BE2C (cell line): ENCODE measurements around the gene MACROD1.
"Not testable (repeated sequence)": the region's sequence is repeated elsewhere in the genome, so short reads cannot be mapped to it uniquely, and the experiment has no call there.

Experiments
- DNase-seq: peaks from one replicate; pipeline ENCODE4 v3.0.0-alpha.2; 2020
- H3K27me3 ChIP-seq: fragments of 250-450 bp; sonication (Bioruptor Pico); 2 replicates; pipeline ENCODE4 v1.5.1; 2020; ENCODE audit warnings: mild to moderate bottlenecking
- H3K36me3 ChIP-seq: fragments of 250-450 bp; sonication (Bioruptor Pico); 2 replicates; pipeline ENCODE4 v1.5.1; 2020; ENCODE audit warnings: mild to moderate bottlenecking
- H3K4me1 ChIP-seq: fragments of 250-450 bp; sonication (Bioruptor Pico); 2 replicates; pipeline ENCODE4 v1.5.1; 2020
- H3K4me3 ChIP-seq: 2 replicates; pipeline ENCODE4 v1.5.1; 2011; ENCODE audit warnings: low read depth, low read length
- H3K9me3 ChIP-seq: fragments of 250-450 bp; sonication (Bioruptor Pico); 2 replicates; pipeline ENCODE4 v1.5.1; 2020
- CTCF ChIP-seq: IDR thresholded peaks from 2 replicates; pipeline ENCODE4 v1.5.1; 2012; ENCODE audit warnings: mild to moderate bottlenecking, low read depth, low read length

MACROD1 gene

DNA sequence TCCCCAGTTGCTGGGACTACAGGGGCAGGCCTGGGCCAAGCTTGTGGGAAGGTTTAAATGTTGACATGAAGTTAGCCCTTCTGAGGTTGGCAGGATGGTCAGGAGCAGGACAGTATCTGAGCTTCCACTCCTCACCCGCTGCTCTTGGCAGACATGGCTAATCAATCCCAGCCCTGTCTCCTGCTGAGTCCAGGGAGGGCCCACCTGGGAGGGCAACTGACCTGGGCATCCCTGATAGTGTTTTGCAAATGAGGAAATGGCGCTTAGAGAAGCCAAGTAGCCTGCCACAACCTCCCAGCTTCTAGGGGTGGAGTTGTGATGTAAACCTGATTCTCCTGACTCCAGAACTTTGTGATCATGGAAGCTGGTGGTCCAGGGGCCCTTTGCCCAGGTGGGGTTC, 113.5 kb downstream of the MACROD1 start:
- no peak for DNase-seq
- H3K27me3 ChIP-seq, result no peaks in the 10 kb centered on the region
- TF ChIP-seq CTCF, result no peak
- H3K36me3 ChIP-seq, result no peaks in the 10 kb centered on the region
- H3K4me1 ChIP-seq, result peaks cover 23% of the 10 kb centered on the region
- H3K4me3 ChIP-seq, result no peak overlapping the region
- H3K9me3 ChIP-seq, result no peaks in the 10 kb centered on the region

GRCh38 chr11:64051297-64051696, 114.6 kb downstream of the MACROD1 start:
- no peak overlapping the region for H3K4me3 ChIP-seq
- no peaks in the 10 kb centered on the region for H3K36me3 ChIP-seq
- no peak for DNase-seq
- no peaks in the 10 kb centered on the region for H3K9me3 ChIP-seq
- no peak for TF ChIP-seq CTCF
- H3K4me1 ChIP-seq, result peaks cover 12% of the 10 kb centered on the region
- H3K27me3 ChIP-seq, result no peaks in the 10 kb centered on the region

- TF ChIP-seq CTCF, result no peak
- H3K4me1 ChIP-seq, result no peaks in the 10 kb centered on the region; the same call in 1 of the 2 replicates
- DNase-seq, result no peak
- H3K4me3 ChIP-seq, result no peak overlapping the region
- H3K36me3 ChIP-seq, result no peaks in the 10 kb centered on the region
- H3K27me3 ChIP-seq, result no peaks in the 10 kb centered on the region
- no peaks in the 10 kb centered on the region for H3K9me3 ChIP-seq
Observed at GRCh38 chr11:64049509-64049908, 116.4 kb downstream of the MACROD1 start.

DNA sequence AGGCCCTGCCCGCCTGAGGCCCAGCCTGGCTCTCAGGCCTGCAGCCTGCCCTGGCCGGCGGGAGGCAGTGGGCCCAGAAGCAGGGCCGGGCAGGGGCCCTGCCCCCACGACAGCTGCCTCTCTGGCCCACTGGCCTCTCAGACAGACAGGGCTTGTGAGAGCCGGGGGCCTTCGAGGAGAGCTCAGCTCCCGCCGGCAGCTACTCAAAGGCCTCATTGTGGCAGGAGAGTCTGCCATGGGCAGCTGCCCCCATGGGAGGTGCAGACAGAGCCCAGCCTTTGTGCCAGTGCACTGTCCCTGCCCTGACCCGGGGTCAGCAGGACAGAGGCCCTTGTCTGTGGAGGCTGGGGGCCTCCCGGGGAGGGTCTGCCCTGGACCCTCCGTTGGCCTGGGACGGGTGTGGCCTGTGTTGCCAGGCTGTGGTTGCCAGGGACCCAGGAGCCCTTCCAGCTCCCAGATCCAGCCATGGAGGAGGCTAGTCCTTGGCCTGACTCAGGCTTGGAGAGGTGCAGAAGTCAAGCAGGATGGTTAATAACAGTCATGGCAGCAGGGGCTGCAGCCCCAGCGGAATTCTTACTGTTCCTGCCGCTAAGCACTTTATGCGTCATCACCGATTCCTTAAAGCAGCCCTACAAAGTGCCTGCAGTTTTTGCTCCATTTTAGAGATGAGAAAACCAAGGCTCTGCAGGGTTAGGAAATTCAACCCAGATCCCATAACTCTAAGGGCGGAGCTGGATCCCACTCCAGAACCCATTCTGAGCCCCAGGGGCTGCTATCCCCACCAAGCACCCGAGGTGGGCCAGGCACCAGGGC, 117.7 kb downstream of the MACROD1 start:
- TF ChIP-seq CTCF, result no peak
- no peak for DNase-seq
- Histone ChIP-seq H3K4me3 (no peak overlapping the region), H3K9me3 (no peaks in the 10 kb centered on the region), H3K36me3 (no peaks in the 10 kb centered on the region), H3K4me1 (no peaks in the 10 kb centered on the region; the same call in 1 of the 2 replicates), H3K27me3 (no peaks in the 10 kb centered on the region)

DNA sequence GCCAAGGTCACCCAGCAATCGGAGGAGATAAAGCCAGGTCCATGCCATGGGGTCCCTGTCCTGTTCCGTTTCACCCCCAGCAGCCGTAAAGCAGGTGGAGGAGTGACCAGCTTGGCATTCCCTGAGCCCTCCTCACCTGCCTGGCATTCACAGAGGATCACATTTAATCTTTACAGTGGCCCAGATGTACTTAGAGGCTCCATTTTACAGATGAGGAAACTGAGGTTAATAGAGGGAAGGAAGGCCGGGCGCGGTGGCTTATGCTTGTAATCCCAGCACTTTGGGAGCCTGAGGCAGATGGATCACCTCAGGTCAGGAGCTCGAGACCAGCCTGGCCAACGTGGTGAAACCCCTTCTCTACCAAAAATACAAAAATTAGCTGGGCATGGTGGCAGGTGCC, 118.5 kb downstream of the MACROD1 start:
- not testable (repeated sequence) for H3K4me3 ChIP-seq, H3K9me3 ChIP-seq, H3K36me3 ChIP-seq, DNase-seq, H3K27me3 ChIP-seq, H3K4me1 ChIP-seq

GRCh38 chr11:64045700-64046099, 120.2 kb downstream of the MACROD1 start:
- no peaks in the 10 kb centered on the region for H3K9me3 ChIP-seq
- H3K27me3 ChIP-seq, result no peaks in the 10 kb centered on the region
- no peaks in the 10 kb centered on the region for H3K4me1 ChIP-seq
- H3K4me3 ChIP-seq, result no peak overlapping the region
- DNase-seq, result no peak
- no peak for TF ChIP-seq CTCF
- no peaks in the 10 kb centered on the region for H3K36me3 ChIP-seq
